ENCODE results near the gene PHF19. TPM values are rescaled to one million over a fixed set of nuclear protein-coding genes. Genes with fewer than 3 reads are reported as not detected.

The PHF19 gene
- total RNA-seq, 2 donors from 2014 or later, result 97.4 to 177 TPM

DNA sequence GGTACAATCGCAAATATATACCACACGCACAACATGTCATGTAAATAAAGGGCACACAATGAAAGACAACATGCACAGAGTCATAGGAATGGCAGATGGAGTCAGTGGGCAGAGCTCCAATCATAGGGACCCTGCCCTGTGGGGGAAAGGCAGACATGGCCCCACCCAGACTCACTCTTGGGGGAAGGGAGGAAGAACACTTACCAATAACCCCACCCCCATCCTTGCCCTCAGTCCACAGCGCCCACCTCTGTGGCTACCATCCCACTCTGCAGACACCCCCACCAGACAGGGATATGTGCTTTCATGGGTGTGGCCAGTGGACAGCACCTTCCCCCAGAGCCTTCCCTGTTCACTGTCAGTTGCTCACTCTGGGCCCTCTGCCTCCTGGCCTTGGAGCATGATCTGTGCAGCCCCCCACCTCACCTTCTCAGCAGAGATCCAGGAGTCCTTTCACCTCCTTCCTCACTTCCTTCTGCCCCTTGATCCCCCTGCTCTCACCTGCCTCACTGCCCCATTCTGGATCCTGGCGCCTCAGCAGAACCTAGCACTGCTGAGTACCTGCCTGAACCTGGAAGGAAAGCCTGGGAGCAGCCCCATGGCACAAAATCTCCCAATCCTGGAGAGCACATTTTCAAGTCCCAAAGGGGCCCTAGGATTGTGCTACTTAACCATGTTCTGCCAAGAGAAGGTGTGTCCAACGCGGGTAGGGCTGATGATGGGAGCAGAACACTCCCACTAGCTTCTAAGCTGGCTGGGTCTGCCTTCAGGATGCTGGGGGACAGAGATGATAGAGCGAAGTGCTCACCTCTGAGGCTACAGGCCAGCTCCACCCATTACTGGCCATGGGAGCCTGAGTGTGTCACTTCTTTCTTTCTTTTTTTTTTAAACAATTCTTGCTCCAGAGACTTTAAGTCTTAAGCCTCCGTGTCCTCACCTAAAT, 1.5 kb upstream of the PHF19 start:
- H3K4me3 Mint-ChIP-seq, result peak overlapping the region; percentile 97
- peaks cover 41 to 43% of the 10 kb centered on the region in 2 donors for H3K4me1 Mint-ChIP-seq (ENCODE audit: low read depth in 2 of 2)
- DNase-seq (ENCODE audit: low spot score) (peak; percentile 51), ATAC-seq (no peak)
- H3K36me3 Mint-ChIP-seq, result peaks cover 21% of the 10 kb centered on the region
- H3K27ac Mint-ChIP-seq, result peak overlapping the region; percentile 87 to 91
- no peaks in the 10 kb centered on the region for H3K9me3 Mint-ChIP-seq
- H3K27me3 Mint-ChIP-seq, result peaks cover 0 to 2% of the 10 kb centered on the region in 2 donors

DNA sequence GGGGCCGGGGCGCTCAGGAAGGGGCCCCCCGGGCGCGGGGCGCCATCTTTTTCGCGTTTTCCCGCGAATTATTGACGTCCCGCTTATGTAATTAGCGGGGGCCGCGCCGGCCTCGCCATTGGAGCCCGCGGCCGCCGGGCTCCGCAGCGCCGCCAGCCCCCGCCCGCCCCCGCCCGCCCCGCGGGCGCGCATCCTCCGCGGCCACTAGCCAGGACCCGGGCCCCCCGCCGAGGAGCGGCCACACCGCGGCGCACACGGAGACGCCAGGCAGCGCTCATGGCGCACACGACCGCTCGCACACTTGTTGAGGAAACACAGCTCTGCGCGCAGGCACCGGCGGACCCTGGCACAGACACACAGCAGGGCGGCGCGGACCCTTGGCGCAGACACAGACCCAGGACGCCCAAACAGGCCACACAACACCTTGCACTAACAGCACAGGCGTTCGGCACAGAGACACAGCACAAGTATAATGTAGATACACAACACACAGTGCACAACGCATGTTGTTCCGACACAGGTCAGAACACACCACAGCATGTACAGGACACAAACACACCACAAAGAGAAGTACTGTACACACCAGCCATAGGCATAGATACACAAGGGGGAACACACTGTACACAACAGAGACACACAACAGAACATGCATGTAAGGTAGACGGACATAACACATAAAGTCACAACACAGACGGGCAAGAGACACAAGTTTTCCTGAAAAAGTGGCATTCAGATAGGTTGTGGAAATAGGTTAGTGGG, 467 bp upstream of the PHF19 start:
- ATAC-seq (peak; percentile 78), DNase-seq (ENCODE audit: low spot score) (peak; percentile 85)
- H3K27ac Mint-ChIP-seq, result peak overlapping the region; percentile 87 to 91
- H3K36me3 Mint-ChIP-seq, result peaks cover 22% of the 10 kb centered on the region
- H3K4me1 Mint-ChIP-seq (ENCODE audit: low read depth in 2 of 2), result peaks cover 48 to 51% of the 10 kb centered on the region in 2 donors
- no peaks in the 10 kb centered on the region for H3K9me3 Mint-ChIP-seq
- peaks cover 0 to 2% of the 10 kb centered on the region in 2 donors for H3K27me3 Mint-ChIP-seq
- H3K4me3 Mint-ChIP-seq, result peak overlapping the region; percentile 97

DNA sequence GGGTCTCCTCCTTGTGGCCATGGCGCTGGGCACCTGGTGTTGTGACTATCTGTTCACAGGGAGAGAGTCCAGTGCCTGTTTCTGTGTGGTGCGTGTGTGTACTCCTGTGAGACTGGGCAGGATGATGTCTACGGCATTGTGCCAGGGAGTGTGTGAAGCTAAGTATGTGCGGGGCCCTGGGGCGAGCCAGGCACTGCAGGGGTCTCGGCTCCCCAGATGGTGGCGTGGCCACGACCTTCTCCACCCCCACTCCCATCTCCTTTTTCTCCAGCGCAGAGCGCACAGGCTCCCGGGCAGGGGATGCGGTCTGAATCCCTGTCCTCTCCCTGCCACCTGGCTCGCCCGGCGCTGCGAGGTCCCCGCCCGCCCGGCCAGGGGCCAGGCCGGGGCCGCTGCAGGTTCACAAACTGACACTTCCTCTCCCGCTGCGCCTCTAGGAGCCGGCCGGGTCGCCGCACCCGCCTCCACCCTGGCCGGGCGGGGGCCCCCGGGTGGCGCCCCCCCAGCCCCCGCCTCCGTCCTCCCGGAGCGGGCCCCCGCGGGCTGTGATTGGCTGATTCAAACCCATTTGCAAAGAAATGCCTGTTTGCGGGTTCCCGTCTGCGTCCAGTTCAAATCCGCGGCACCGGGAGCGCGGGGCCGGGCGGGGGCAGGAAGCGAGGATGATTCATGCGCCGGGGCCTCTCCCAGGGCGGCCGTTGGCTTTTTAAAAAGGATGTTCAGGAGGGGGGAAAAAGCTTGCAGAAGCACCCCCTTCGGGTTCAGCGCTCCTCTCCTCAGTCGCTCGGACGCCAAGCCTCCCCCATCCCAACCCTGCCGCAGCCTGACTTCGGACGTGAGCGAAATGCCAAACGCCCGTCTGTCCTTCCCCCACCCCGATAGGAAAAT, 790 bp downstream of the PHF19 start:
- ATAC-seq (peak; percentile 80 to 85), DNase-seq (ENCODE audit: low spot score) (peak; percentile 94)
- H3K36me3 Mint-ChIP-seq, result peaks cover 30% of the 10 kb centered on the region
- H3K27me3 Mint-ChIP-seq, result peaks cover 0 to 2% of the 10 kb centered on the region in 2 donors
- peaks cover 48 to 55% of the 10 kb centered on the region in 2 donors for H3K4me1 Mint-ChIP-seq (ENCODE audit: low read depth in 2 of 2)
- no peaks in the 10 kb centered on the region for H3K9me3 Mint-ChIP-seq
- peak overlapping the region; percentile 99 for H3K4me3 Mint-ChIP-seq
- H3K27ac Mint-ChIP-seq, result peak overlapping the region; percentile 81 to 91

DNA sequence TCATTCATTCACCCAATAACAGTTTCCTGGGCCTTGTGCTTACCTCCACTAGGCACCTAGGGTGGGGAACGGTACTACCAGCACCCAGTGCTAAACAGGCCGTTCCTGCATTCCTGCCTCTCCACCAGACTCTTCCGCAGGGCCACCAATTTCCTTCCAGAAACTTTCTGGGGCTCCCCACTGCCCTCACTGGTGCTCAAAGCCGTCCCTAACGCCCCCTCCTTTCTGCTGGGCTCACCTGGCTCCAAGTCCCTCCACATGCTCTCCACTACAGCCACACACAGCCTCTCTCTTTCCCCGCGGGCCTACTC, 1.4 kb downstream of the PHF19 start:
- ATAC-seq (no peak), DNase-seq (ENCODE audit: low spot score) (no peak)
- H3K27ac Mint-ChIP-seq, result peak overlapping the region; percentile 81 to 91
- H3K27me3 Mint-ChIP-seq, result peaks cover 0 to 2% of the 10 kb centered on the region in 2 donors
- peak overlapping the region; percentile 99 for H3K4me3 Mint-ChIP-seq
- H3K9me3 Mint-ChIP-seq, result no peaks in the 10 kb centered on the region
- H3K36me3 Mint-ChIP-seq, result peaks cover 30% of the 10 kb centered on the region
- H3K4me1 Mint-ChIP-seq (ENCODE audit: low read depth in 2 of 2), result peaks cover 48 to 55% of the 10 kb centered on the region in 2 donors

DNA sequence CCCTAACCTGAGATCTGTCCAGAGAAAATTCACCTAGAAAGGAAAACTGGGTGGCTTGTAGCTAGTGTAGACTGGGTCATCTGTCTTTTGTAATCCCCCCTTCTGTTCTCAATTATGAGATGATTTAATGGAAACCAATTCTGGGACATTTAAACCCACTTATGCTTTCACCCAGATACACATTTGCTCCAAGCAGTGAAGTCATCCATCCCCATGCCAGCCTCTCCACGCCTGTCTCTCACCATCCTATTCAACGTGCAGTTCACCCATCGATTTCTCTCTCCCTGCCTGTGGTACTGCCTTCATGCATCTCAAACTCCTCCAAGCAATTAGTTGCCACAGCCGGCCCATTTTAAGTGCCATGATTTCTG, 1.8 kb downstream of the PHF19 start:
- peaks cover 0 to 2% of the 10 kb centered on the region in 2 donors for H3K27me3 Mint-ChIP-seq
- ATAC-seq, result no peak
- H3K4me3 Mint-ChIP-seq, result peak overlapping the region; percentile 99
- H3K4me1 Mint-ChIP-seq (ENCODE audit: low read depth in 2 of 2), result peaks cover 48 to 55% of the 10 kb centered on the region in 2 donors
- no peaks in the 10 kb centered on the region for H3K9me3 Mint-ChIP-seq
- no peak for DNase-seq (ENCODE audit: low spot score)
- H3K36me3 Mint-ChIP-seq, result peaks cover 30% of the 10 kb centered on the region
- peak overlapping the region; percentile 81 to 91 for H3K27ac Mint-ChIP-seq

DNA sequence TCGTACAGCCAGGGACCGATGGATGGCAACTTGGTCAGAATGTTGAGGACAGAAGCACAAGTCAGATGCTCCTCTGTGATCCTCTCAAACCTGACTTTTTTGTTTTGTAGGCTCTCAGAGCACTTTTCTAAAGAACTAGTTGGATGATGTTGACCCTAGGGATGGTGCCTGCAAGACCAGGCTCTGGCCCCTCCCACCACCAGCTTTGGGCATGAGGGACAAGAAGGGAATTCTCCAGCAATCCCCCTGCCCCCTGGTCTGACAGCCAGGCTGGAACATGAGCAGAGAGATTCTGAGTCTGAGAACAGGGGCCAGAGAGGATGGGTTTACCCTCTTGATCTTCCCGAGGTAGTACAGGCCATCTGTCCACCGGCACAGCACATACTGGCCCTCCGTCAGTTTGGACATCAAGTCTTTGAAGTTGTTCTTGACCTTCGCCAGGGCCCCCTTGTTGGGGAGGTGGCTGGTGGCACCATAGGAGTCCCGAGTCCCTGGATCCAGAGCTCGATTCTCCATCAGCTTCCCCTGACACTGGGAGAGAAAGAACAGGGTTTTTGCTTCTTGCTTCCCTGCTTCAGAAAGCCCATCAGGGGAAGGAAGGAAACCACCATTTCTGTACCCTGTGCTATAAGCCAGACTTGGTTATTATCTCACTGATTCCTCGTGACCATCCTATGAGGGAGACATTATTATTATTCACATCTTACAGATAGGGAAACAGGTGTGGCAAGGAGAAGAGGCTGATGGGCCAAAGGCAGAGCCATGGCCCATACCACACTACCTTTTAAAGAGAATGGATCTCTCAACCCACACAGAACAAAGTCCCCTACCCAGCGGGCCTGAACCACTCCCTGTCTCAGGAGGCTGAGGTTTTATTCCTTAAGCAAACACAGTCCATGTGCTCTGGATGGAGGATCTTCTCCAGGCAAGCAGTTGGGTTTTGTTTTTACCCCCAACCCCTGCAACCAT, 2.5 kb downstream of the PHF19 start:
- peak; percentile 58 for DNase-seq (ENCODE audit: low spot score)
- peak overlapping the region; percentile 99 for H3K4me3 Mint-ChIP-seq
- H3K27ac Mint-ChIP-seq, result peak overlapping the region; percentile 81 to 91
- ATAC-seq, result no peak
- peaks cover 0 to 2% of the 10 kb centered on the region in 2 donors for H3K27me3 Mint-ChIP-seq
- H3K36me3 Mint-ChIP-seq, result peaks cover 30% of the 10 kb centered on the region
- H3K9me3 Mint-ChIP-seq, result no peaks in the 10 kb centered on the region
- peaks cover 49 to 54% of the 10 kb centered on the region in 2 donors for H3K4me1 Mint-ChIP-seq (ENCODE audit: low read depth in 2 of 2)

DNA sequence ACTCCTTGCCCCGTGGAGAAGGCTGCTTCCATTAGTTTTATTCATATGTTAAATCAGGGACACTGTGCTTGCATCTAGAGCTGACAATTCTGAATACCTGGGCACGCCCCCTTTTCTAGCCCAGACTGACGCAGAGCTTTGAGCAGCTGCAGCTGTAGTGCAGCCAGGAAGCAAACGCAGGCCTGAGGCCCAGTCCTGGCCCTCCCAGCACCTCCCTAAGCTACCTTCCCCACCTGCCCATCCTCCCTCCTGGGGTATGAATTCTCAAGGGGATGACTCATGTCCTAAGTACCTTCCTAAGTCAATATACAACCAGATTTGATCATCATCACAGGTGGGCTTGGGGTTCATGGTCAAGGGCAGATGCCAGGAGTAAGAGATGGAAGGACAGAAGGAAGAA, 3.5 kb downstream of the PHF19 start:
- peaks cover 43 to 50% of the 10 kb centered on the region in 2 donors for H3K4me1 Mint-ChIP-seq (ENCODE audit: low read depth in 2 of 2)
- H3K27ac Mint-ChIP-seq, result peak overlapping the region; percentile 81 to 91
- ATAC-seq, result no peak
- H3K9me3 Mint-ChIP-seq, result no peaks in the 10 kb centered on the region
- peak overlapping the region; percentile 58 for H3K4me3 Mint-ChIP-seq
- peaks cover 30% of the 10 kb centered on the region for H3K36me3 Mint-ChIP-seq
- H3K27me3 Mint-ChIP-seq, result no peaks in the 10 kb centered on the region
- peak; percentile 58 for DNase-seq (ENCODE audit: low spot score)

DNA sequence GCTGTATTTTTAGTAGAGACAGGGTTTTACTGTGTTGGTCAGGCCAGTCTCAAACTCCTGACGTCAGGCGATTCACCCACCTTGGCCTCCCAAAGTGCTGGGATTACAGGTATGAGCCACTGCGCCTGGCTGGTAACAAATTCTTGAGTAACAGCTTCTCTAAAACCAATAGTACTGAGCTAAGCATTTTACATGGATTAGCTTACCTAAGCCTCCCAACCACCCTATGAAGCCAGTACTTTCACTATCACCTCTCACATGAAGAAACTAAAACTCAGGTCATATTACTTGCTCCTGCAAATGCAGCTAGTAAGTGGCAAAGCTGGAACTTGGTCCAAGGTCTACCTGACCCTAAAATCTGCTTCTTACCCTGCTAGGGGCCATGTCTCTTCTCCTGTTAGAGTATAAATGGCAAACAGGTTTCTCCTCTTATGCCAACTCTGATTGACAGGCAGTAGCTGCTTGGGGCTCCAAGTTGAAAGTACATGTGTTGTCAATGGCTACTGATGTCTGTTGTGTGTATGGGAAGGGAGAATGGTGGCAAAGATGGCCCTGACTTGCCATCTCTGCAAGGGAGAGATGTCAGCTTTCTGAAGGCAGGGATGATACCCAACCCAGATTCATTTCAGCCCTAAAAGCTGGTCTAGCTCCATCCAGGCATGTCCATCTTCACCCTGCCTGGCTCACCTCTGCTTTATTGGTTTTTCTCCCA, 4.0 kb downstream of the PHF19 start:
- no peaks in the 10 kb centered on the region for H3K9me3 Mint-ChIP-seq
- ATAC-seq (no peak), DNase-seq (ENCODE audit: low spot score) (no peak)
- peaks cover 30% of the 10 kb centered on the region for H3K36me3 Mint-ChIP-seq
- H3K27ac Mint-ChIP-seq, result peak overlapping the region; percentile 81 to 91
- H3K4me1 Mint-ChIP-seq (ENCODE audit: low read depth in 2 of 2), result peaks cover 43 to 49% of the 10 kb centered on the region in 2 donors
- H3K27me3 Mint-ChIP-seq, result no peaks in the 10 kb centered on the region
- H3K4me3 Mint-ChIP-seq, result no peak overlapping the region

DNA sequence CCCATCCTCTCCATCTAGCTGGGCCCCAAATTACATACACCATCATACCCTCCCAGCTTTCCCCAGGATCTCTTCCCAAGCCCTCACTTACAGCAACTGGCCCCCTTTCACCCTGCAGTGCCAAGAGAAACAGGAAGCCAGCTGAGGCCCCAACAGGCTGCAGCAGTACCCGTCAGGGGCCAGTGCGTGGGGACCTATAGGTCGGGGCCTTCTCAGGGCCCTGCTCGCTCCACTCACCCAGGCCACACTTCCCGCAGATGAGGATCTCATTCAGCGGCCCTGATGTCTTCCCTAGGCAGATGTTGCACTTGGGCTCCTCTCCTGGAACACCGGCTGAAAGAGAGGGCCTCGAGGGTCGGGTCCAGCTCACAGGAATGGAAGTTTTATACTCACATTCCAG, 6.8 kb downstream of the PHF19 start:
- Mint-ChIP-seq H3K36me3 (peaks cover 18% of the 10 kb centered on the region), H3K4me1 (ENCODE audit: low read depth in 2 of 2) (peaks cover 30 to 36% of the 10 kb centered on the region in 2 donors), H3K9me3 (no peaks in the 10 kb centered on the region), H3K27ac (no peak overlapping the region), H3K27me3 (no peaks in the 10 kb centered on the region), H3K4me3 (peak overlapping the region; percentile 25)
- DNase-seq (ENCODE audit: low spot score), result peak; percentile 59
- ATAC-seq, result no peak

DNA sequence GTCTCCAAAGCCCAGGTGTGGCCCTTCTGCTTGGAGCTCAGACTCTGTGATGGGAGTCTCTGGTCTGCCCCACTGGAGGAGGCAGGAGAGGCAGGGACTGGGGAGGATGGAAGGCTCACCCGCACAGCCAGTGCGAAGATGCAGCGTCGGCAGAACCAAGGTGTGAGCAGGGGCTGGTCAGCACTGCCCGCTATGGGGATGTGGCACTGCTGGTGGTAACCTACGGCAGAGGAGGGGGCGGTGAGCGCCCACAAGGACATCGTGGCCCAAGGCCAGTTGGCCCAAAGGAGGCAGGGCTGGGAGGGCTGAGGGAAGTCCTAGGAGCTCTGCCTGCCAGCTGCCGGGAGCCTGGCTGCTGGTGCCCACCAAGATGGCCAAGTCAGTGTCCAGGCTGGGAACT, 7.3 kb downstream of the PHF19 start:
- Mint-ChIP-seq H3K36me3 (peaks cover 15% of the 10 kb centered on the region), H3K27me3 (no peaks in the 10 kb centered on the region), H3K4me3 (peak overlapping the region; percentile 80), H3K9me3 (no peaks in the 10 kb centered on the region), H3K4me1 (ENCODE audit: low read depth in 2 of 2) (peaks cover 29 to 33% of the 10 kb centered on the region in 2 donors), H3K27ac (peak overlapping the region; percentile 86 to 91)
- ATAC-seq, result no peak
- no peak for DNase-seq (ENCODE audit: low spot score)

DNA sequence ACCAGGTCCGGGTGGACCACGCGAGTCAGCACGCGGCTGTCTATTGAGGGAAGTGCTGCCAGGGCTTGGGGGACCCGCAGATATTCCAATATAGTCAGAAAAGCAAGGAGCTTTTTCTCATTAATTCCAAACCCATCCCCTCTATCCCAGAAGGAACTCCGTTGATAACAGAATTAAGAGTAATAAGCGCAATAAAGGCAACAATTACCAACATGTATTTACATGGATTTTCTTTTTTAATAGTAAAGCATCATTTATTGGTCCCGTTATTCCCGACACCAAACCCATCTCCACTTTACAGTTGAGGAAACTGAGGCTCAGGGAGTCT, 7.7 kb downstream of the PHF19 start:
- Mint-ChIP-seq H3K27ac (peak overlapping the region; percentile 86 to 91), H3K36me3 (peaks cover 15% of the 10 kb centered on the region), H3K9me3 (no peaks in the 10 kb centered on the region), H3K4me1 (ENCODE audit: low read depth in 2 of 2) (peaks cover 25 to 33% of the 10 kb centered on the region in 2 donors), H3K4me3 (peak overlapping the region; percentile 80), H3K27me3 (no peaks in the 10 kb centered on the region)
- no peak for ATAC-seq
- DNase-seq (ENCODE audit: low spot score), result no peak

Measured in natural killer cell treated with Interleukin-12 subunit alpha and Interleukin-12 subunit beta and Interleukin-15 and Interleukin-18, amount 100 ng/mL, for 72 hours (primary cell).